Panc1 (cell line): Measurements from ENCODE around the gene PHLPP1.

Source experiments
- CTCF ChIP-seq: fragments of 450-650 bp; IDR thresholded peaks from 2 replicates; pipeline ENCODE4 v1.5.1; 2017; ENCODE audit warnings: mild to moderate bottlenecking
- POLR2AphosphoS5 ChIP-seq: IDR thresholded peaks from 2 replicates; pipeline ENCODE4 v1.6.1; 2012; ENCODE audit warnings: mild to moderate bottlenecking, low read depth, low read length, moderate library complexity
- SIN3A ChIP-seq: IDR thresholded peaks from 2 replicates; pipeline ENCODE4 v1.6.1; 2012; ENCODE audit warnings: low read depth, mild to moderate bottlenecking, low read length, moderate library complexity, borderline replicate concordance; ENCODE audit not compliant: insufficient read depth
- TCF7L2 ChIP-seq: IDR thresholded peaks from 2 replicates; pipeline ENCODE4 v1.6.1; 2011; ENCODE audit warnings: mild to moderate bottlenecking, low read depth, low read length, inconsistent platforms
- TF ChIP-seq, protein P1 (sequence below), 2 experiments: IDR thresholded peaks; 2 replicates each; pipeline ENCODE4 v1.6.1; 2011 to 2012; ENCODE audit warnings: low read depth in 2 of 2, control low read depth in 1 of 2, low read length in 1 of 2, mild to moderate bottlenecking in 1 of 2, moderate library complexity in 1 of 2; ENCODE audit not compliant: insufficient read depth in 1 of 2

- TF ChIP-seq CTCF (no peak), POLR2AphosphoS5 (no peak), SIN3A (no peak), TCF7L2 (no peak)
- TF ChIP-seq, protein P1, sequence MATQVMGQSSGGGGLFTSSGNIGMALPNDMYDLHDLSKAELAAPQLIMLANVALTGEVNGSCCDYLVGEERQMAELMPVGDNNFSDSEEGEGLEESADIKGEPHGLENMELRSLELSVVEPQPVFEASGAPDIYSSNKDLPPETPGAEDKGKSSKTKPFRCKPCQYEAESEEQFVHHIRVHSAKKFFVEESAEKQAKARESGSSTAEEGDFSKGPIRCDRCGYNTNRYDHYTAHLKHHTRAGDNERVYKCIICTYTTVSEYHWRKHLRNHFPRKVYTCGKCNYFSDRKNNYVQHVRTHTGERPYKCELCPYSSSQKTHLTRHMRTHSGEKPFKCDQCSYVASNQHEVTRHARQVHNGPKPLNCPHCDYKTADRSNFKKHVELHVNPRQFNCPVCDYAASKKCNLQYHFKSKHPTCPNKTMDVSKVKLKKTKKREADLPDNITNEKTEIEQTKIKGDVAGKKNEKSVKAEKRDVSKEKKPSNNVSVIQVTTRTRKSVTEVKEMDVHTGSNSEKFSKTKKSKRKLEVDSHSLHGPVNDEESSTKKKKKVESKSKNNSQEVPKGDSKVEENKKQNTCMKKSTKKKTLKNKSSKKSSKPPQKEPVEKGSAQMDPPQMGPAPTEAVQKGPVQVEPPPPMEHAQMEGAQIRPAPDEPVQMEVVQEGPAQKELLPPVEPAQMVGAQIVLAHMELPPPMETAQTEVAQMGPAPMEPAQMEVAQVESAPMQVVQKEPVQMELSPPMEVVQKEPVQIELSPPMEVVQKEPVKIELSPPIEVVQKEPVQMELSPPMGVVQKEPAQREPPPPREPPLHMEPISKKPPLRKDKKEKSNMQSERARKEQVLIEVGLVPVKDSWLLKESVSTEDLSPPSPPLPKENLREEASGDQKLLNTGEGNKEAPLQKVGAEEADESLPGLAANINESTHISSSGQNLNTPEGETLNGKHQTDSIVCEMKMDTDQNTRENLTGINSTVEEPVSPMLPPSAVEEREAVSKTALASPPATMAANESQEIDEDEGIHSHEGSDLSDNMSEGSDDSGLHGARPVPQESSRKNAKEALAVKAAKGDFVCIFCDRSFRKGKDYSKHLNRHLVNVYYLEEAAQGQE (IDR thresholded peaks at IDR 0.05; ENCODE audit: insufficient read depth in 1 of 2, low read depth in 2 of 2, low read length in 1 of 2): no peak
Measured at GRCh38 chr18:62919109-62919838, 203.9 kb downstream of the PHLPP1 start.
